ENCODE results near the gene FAM216B. TPM values are rescaled to one million over a fixed set of nuclear protein-coding genes. Genes with fewer than 3 reads are reported as not detected.

The FAM216B gene
- total RNA-seq, 1 experiment from 2014 or later: not detected

DNA sequence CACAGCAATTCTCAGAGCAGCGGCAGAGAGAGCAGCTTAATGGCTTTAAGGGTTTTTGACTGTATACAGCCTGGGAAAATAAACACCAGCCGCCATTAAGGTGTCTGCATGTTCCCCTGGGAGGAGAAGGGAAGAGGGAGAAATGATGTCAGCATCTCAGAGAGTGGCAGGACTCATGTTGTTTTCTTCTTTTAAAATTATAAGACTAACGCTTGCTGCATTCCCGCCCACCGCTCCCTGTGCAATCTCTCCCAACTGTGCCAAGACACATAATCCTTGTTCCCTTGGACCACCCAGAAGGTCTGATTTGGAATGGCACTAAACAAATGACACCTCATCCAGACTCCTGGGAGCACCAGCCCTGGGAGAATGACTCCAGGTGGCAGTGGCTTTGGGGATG, 27.7 kb upstream of the FAM216B start:
- intact Hi-C loops (cut with micrococcal nuclease; ENCODE audit: unreplicated experiment): no loop called here
- TF ChIP-seq, protein P1, sequence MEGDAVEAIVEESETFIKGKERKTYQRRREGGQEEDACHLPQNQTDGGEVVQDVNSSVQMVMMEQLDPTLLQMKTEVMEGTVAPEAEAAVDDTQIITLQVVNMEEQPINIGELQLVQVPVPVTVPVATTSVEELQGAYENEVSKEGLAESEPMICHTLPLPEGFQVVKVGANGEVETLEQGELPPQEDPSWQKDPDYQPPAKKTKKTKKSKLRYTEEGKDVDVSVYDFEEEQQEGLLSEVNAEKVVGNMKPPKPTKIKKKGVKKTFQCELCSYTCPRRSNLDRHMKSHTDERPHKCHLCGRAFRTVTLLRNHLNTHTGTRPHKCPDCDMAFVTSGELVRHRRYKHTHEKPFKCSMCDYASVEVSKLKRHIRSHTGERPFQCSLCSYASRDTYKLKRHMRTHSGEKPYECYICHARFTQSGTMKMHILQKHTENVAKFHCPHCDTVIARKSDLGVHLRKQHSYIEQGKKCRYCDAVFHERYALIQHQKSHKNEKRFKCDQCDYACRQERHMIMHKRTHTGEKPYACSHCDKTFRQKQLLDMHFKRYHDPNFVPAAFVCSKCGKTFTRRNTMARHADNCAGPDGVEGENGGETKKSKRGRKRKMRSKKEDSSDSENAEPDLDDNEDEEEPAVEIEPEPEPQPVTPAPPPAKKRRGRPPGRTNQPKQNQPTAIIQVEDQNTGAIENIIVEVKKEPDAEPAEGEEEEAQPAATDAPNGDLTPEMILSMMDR (IDR thresholded peaks at IDR 0.05; ENCODE audit: insufficient read depth in 1 of 2, low read depth in 1 of 2, low read length in 1 of 2, severe bottlenecking in 1 of 2, unreplicated experiment in 1 of 2): no peak
- H3K27me3 Mint-ChIP-seq (ENCODE audit: insufficient read depth, unreplicated experiment): peaks cover 10% of the 10 kb centered on the region
- ChIA-PET POLR2A (no interaction called here), CTCF (no interaction called here)
- no peaks in the 10 kb centered on the region for H3K27me3 ChIP-seq (replicated peaks; ENCODE audit: control insufficient read depth, insufficient read depth, low read length)
- no TSS peak for BruUV-seq (replicated peaks)
- DNase-seq: no peak
- no peaks in the 10 kb centered on the region for H3K36me3 Mint-ChIP-seq (ENCODE audit: insufficient read depth, unreplicated experiment)
- no peak overlapping the region for H3K4me3 ChIP-seq (ENCODE audit: low read depth, low read length)
- H3K27ac Mint-ChIP-seq (ENCODE audit: unreplicated experiment): no peak overlapping the region
- no peaks in the 10 kb centered on the region for H3K9me3 ChIP-seq
- no peaks in the 10 kb centered on the region for H3K4me1 ChIP-seq
- H3K36me3 ChIP-seq (ENCODE audit: control insufficient read depth, insufficient read depth, low read length): no peaks in the 10 kb centered on the region
- no peaks in the 10 kb centered on the region for H3K9me3 Mint-ChIP-seq (ENCODE audit: unreplicated experiment)
- H3K4me1 Mint-ChIP-seq (ENCODE audit: low read depth, unreplicated experiment): no peaks in the 10 kb centered on the region
- no peak overlapping the region for H3K4me3 Mint-ChIP-seq (ENCODE audit: unreplicated experiment)

DNA sequence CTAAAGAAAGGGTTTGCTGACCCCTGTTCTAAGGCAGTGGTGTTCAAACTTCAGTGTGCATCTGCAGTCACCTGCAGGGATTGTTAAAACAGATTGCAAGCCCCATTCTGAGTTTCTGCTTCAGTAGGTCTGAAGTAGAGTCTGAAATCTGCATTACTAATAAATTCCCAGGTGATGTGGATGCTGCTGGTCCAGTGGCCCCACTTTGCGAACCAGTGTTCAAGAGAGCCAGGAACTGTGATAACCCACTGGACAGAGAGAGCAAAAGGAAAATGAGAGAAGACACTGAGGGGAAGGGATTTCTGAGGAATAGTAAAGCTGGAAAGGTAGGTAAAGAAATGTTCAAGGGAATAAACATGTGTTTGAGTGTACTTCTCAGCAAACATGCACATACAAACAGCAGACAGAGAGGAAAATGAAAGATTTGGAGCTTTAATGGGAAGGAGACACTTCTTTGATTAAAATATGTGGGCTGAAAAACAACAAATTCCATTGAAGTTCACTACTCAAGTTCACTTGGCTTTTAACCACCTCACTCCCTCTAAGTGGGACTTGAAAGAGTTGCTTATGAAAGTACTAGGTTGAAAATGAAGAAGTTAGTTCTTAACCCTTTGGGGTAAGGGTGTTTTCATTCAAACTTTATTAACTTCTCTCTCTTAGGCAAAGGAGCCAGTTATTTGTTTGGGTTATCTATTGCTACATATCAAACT, 26.4 kb upstream of the FAM216B start:
- POLR2A ChIA-PET: no interaction called here
- no peaks in the 10 kb centered on the region for H3K36me3 ChIP-seq (ENCODE audit: control insufficient read depth, insufficient read depth, low read length)
- BruUV-seq (replicated peaks): no TSS peak
- no peak overlapping the region for H3K4me3 ChIP-seq (ENCODE audit: low read depth, low read length)
- DNase-seq: no peak
- Mint-ChIP-seq H3K27me3 (ENCODE audit: insufficient read depth, unreplicated experiment) (peaks cover 3% of the 10 kb centered on the region), H3K4me1 (ENCODE audit: low read depth, unreplicated experiment) (no peaks in the 10 kb centered on the region), H3K36me3 (ENCODE audit: insufficient read depth, unreplicated experiment) (no peaks in the 10 kb centered on the region), H3K9me3 (ENCODE audit: unreplicated experiment) (no peaks in the 10 kb centered on the region), H3K27ac (ENCODE audit: unreplicated experiment) (no peak overlapping the region), H3K4me3 (ENCODE audit: unreplicated experiment) (no peak overlapping the region)
- intact Hi-C loops (cut with micrococcal nuclease; ENCODE audit: unreplicated experiment): no loop called here
- no peaks in the 10 kb centered on the region for H3K4me1 ChIP-seq
- CTCF ChIA-PET: no interaction called here
- H3K9me3 ChIP-seq: no peaks in the 10 kb centered on the region
- TF ChIP-seq, protein P1 (IDR thresholded peaks at IDR 0.05; ENCODE audit: insufficient read depth in 1 of 2, low read depth in 1 of 2, low read length in 1 of 2, severe bottlenecking in 1 of 2, unreplicated experiment in 1 of 2): no peak
- no peaks in the 10 kb centered on the region for H3K27me3 ChIP-seq (replicated peaks; ENCODE audit: control insufficient read depth, insufficient read depth, low read length)

DNA sequence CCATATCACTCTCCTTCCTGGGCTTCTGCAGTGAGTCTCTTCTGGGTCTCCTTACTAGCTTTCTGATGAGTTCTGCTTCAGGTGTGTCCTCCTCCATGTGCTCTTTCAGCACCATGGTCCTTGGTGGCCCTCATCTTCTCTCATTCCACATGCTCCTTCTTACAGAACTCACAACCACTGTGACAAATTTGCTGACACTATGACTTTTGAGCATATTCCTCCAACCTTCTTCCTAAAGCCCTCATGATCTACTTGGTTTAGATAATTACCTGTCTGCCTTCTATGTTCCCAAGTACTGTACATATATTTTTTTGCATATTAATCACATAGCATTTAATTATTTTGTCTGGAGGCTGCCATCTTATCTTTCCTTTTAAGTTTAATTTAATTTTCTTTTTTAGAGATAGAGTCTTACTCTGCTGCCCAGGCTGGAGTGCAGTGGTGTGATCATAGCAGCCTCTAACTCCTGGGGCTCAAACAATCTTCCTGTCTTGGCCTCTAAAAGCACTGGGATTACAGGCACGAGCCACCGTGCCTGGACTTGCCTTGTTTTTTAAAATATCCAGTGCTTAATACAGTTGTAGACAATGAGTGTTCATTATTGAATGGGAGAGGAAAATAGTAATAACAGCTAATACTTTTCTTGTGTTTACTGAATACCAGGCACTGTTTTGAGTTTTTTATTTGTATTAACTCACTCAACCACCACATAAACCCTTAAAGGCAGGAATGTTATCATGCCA, 23.5 kb upstream of the FAM216B start:
- no peak overlapping the region for H3K4me3 Mint-ChIP-seq (ENCODE audit: unreplicated experiment)
- no peaks in the 10 kb centered on the region for H3K4me1 ChIP-seq
- TF ChIP-seq, protein P1 (IDR thresholded peaks at IDR 0.05; ENCODE audit: insufficient read depth in 1 of 2, low read depth in 1 of 2, low read length in 1 of 2, severe bottlenecking in 1 of 2, unreplicated experiment in 1 of 2): no peak
- no peak overlapping the region for H3K27ac Mint-ChIP-seq (ENCODE audit: unreplicated experiment)
- H3K4me1 Mint-ChIP-seq (ENCODE audit: low read depth, unreplicated experiment): peaks cover 6% of the 10 kb centered on the region
- CTCF ChIA-PET: no interaction called here
- no peaks in the 10 kb centered on the region for H3K9me3 Mint-ChIP-seq (ENCODE audit: unreplicated experiment)
- no TSS peak for BruUV-seq (replicated peaks)
- intact Hi-C loops (cut with micrococcal nuclease; ENCODE audit: unreplicated experiment): no loop called here
- POLR2A ChIA-PET: no interaction called here
- H3K36me3 ChIP-seq (ENCODE audit: control insufficient read depth, insufficient read depth, low read length): no peaks in the 10 kb centered on the region
- H3K36me3 Mint-ChIP-seq (ENCODE audit: insufficient read depth, unreplicated experiment): no peaks in the 10 kb centered on the region
- no peak for DNase-seq
- no peak overlapping the region for H3K4me3 ChIP-seq (ENCODE audit: low read depth, low read length)
- no peaks in the 10 kb centered on the region for H3K27me3 ChIP-seq (replicated peaks; ENCODE audit: control insufficient read depth, insufficient read depth, low read length)
- no peaks in the 10 kb centered on the region for H3K9me3 ChIP-seq
- peaks cover 3% of the 10 kb centered on the region for H3K27me3 Mint-ChIP-seq (ENCODE audit: insufficient read depth, unreplicated experiment)
